HG03565 (cell line): ENCODE results near the gene GRID2IP.

Experiments used
- ATAC-seq: cut with Tn5 transposase; IDR thresholded peaks from one replicate; pipeline ENCODE4 v1.9.1; 2021; ENCODE audit warnings: mild to moderate bottlenecking, moderate library complexity; ENCODE audit not compliant: unreplicated experiment

GRID2IP gene

DNA sequence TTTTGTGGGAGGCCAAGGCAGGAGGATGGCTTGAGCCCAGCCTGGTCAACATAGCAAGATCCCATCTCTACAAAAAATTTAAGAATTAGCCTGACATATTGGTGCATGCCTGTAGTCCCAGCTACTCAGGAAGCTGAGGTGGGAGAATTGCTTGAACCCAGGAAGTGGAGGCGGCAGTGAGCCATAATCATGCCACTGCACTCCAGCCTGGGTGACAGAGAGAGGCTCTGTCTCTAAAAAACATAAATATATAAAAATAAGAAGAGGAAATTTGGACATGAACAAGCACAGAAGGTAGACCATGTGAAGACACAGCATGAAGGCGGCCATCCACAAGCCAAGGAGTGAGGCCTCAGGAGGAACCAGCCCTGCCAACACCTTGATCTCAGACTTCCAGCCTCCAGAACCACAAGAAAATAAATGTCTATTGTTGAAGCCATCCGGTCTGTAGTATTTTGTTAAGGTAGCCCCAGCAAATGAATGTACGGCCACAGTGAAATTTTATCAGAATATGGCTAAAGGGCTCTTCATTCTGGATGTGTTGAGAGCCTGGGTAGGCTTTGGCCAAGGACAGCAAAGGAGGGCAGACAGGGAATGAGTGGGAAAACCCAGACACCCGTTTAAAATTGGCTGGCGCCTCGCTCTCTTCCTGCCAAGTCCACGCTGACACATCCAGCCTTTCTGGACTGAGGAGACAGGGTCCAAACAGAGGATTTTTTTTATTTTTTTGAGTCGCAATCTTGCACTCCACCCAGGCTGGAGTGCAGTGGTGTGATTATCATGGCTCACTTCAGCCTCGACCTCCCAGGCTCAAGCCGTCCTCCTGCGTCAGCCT, 12.9 kb upstream of the GRID2IP start:
- ATAC-seq = no peak

DNA sequence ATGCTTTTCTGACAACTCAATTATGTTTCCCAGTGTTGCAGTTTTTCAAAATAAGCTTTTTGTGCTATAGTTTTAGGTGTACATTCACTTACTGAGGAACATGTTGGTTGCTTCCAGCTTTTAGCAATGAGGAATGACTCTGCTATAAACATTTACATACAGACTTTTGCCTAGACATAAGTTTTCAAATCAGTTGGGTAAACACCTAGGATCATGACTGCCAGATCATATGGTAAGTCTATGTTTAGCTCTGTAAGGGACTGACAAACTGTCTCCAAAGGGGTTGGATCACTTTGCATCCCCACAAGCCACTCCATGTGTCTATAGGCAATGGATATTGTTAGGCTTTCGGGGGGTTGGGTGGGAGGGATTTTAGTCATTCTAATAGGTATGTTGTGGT, 10.8 kb upstream of the GRID2IP start:
- no peak for ATAC-seq

DNA sequence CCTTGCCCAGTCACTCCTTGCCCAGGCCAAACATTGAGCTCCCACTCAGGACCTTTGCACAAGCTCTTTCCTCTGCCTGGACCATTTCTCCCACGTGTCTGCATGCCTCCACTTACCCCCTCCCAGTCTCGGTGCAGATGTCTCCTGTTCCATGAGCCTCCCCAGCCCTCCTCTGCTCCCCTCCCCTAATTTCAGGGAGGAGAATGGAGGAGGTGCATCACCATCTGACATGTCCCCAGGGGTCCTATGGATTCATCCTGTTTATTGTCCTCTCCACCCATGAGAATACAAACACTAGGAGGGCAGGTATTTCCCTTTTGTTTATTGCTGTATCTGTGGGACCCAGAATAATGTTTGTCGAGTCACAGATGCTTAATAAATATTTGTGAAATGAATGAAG, 8.6 kb upstream of the GRID2IP start:
- no peak for ATAC-seq

DNA sequence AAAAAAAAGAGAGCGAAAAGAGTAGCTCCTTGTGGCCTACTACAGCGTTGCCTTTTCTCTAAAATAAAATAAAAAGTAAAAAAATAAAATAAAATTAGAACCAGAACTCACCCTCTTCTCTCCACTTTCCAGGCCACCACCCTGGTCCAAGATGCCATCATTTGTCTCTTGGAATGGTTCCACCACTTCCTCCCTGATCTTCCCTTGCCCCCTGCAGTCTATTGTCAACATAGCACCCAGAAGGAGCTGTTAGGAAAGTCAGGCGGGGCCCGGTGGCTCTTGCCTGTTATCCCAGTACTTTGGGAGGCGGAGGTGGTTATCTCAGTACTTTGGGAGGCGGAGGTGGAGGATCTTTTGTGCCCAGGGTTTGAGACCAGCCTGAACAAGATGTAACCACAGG, 7.6 kb upstream of the GRID2IP start:
- ATAC-seq = no peak

DNA sequence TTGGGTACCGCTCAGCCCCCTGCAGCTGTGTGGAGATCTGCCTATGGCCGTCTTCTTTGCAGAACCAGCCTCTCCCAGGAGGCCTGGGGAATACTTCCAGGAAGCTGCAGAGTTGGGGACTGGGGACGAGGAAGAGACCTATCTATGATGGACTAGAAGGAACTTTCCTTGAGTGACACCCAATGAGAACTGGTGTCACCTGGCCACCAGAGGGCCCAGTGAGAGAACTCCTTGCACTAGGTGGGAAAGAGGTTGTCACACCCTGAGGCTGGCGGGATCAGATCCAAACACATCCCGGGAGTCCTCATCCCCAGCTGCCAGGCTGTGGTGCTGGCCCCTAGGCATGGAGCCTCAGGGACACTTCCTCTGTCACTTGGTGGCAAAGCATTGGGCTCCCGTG, 4.9 kb upstream of the GRID2IP start:
- no peak for ATAC-seq

DNA sequence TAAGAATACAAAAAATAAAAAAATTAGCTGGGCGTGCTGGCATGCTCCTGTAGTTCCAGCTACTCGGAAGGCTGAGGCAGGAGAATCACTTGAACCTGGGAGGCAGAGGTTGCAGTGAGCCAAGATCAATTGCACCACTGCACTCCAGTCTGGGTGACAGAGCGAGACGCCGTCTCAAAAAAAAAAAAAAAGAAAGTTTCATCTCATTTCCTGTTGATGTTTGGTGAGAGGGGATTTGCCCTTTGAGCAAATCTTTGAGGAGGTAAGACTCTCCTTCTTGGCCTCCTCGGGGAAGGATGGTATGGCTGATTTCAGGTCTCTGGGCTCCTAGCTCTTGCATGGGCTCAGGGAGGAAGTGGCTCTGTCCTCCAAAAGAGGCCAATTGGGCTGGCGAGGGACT, 3.6 kb upstream of the GRID2IP start:
- ATAC-seq = no peak

DNA sequence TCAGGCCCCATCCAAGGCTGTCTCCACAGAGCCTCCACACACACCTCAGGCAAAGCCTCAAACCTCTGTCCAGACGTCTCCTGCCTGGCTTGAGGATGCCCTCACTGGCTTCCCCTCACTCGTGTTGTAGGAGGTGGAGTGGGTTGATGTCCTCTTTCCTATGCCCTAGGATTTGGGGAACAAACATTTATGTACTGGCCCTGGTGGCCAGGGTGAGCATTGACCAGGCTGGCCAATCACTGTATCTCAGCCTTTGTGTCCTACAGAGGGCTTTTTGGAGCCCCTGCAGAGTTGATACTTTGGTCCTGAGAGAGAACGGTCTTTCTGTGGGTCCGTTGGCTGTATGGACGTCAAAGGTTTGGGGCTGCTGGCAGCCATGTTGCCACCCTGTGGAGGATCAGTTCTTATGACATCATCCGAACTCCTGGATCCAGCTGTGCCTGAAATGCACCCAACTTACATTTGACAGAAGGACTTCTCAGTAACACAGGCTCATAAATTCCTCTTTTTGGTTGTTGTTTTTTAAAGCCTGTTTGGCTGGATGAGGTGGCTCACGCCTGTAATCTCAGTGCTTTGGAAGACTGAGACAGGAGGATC, 2.3 kb upstream of the GRID2IP start:
- ATAC-seq = no peak

DNA sequence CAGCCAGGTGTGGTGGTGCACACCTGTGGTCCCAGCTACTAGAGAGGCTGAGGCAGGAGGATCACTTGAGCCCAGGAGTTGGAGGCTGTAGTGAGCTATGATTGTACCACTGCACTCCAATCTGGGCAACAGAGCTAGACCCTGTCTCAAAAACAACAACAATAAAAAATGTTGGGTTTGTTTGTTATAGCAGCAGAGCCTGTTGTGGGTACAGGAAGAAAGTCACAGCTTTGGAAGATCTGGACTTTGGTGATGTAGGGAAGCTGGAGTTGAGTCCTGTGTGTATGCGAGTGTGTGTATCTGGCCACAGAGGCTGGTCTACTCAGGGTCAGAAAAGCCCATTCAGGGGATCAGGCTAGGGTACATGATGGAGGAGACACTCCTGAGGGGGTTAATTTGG, 3.9 kb downstream of the GRID2IP start:
- no peak for ATAC-seq

DNA sequence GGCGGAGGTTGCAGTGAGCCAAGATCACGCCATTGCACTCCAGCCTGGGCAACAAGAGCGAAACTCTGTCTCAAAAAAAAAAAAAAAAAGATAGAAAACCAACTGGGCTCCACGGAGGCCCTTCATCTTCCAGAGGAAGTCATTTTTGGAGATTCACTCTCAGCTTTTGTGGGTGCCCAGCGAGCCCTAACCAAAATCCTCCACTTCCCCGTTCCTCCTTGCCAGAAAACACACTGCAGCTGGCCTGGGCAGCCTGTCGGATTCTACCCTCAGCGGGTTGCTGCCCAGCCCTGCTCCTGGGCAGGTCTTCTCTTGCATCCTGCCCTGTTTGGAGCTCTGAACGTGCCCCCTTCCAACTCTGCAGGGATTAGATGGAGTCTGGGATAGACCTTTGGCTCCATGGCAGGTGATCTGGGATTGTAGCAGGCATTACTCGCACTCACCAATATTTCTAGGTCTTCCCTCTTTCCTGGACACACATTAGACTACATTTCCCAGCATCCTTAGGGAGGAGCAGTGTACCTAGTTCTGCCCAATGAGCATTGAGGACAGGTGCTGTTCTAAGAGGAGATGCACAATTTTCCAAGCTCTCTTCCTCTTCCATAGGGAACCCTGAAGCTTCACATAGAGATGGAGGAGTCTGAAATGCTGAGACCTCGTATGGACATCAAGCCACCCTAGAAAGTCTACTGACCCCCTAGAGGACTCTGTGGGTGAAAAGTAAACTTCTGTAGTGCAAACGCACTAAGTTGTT, 4.6 kb downstream of the GRID2IP start:
- ATAC-seq = no peak

DNA sequence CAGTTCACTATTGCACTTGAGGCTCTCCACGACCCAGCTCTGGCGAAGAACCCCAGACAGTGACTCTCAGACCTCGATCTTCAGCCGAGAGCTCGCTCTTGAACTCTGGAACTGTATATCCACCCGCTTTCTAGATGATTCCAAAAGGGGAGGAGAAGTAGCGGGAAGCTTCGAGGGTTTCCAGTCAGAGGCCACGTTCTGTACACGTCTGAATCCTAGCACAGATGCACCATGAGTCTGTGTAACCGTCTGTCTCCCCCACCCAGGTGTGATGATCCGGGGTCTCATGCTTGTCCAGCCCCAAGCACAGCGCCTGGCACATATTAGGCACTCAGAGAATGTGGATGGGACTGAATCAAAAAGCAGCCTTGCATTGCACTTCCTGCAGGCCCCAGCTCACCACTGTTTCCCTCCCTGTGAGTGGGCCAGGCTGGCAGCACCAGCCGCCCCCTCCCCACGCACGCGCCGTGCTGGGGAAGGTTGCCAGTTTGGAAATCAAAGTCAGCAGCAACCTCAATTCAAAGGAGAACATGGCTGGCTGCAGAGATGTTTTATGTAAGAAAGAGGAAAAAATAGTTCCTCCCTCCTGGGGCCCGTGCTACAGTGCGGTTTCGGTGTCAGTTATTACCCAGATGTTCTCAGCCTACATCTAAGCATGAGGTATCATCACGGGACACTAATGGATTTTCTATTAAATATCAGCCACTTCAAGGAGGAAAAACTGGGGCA, 5.7 kb downstream of the GRID2IP start:
- ATAC-seq = no peak

DNA sequence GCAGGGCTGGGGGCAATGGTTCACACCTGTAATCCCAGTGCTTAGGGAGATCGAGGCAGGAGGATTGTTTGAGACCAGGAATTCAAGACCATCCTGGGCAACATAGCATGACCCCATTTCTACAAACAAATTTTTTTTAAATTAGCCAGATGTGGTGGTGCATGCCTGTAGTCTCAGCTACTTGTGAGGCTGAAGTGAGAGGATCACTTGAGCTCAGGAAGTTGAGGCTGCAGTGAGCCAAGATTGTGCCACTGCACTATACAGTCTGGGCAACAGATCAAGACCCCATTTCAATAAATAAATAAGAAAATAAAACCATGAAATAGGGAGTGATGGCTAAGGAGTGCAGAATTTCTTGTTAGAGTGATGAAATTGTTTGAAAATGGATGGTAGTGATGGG, 8.9 kb downstream of the GRID2IP start:
- ATAC-seq = no peak

DNA sequence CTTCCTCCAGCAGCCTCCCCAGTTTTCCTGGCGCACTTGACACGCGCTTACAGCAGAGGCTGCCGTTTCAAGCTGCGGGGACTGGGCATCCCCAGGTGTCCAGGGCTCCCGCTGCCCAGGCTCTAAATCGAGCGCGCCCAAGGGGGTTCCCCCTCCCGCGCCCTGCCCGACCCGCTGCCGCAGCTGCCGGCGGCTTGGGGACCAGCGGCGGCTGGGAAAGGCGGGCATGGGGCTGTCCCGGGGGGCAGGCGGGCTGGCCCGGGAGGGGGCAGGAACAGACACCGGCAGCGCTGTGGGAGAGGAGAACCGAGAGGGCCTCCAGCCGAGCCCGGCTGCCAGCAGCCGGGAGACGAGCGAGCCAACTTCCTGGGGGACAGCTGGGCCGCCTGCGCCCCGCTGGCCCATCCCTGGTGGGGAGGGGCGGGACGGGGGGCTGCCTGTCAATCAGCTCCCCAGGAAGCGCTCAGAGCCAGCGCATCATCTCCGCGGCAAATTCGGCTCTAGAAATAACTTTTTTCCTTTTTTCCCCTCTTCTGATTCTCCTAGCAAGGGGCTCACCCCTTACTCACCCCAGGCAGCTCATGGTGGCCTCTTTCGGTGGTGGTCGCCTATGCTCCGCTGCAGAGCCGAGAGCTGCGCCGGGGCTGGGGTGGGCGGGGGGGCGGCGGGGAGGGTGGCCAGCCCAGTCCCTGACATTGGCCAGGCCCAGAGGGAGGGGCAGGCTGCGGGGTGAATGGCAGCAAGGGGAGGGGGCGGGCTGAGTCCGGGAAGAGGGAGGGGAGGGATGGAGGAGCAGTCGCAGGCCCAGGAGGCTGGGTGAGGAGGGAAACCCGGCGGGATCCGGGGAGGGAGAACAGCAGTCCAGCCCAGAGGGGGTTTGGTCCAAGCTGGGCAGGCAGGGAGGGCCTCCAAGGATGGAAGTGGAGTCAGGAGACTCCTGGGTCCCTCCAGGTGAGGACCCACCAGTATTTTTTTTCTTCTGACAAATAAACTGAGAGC, 14.7 kb downstream of the GRID2IP start:
- ATAC-seq = no peak

DNA sequence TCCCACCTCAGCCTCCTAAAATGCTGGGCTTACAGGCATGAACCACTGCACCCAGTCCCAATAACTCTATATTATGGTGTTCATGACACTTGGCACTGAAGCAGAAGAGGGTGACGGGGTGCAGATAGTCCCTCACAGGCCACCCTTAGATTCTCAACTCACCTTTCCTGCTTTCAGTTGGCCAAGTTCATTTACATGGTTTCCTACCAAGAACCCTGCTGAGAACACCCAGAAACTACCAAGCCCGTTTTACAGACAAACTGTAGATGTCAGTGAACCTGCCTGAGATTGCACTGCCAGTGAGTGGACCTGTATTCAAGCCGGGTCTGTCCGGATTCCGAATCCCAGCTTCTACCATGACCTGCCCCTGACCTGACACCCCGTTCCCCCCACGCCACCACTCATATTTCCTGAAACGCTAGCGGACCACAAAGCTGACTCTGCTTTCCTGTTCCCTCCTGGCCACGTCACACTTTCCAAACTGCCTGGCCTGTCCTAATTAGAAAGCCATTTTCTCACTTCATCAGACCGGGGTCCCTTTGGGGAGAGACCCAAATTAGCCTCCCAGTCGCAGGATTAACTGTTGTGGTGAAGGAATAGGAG, 17.3 kb downstream of the GRID2IP start:
- ATAC-seq = no peak

DNA sequence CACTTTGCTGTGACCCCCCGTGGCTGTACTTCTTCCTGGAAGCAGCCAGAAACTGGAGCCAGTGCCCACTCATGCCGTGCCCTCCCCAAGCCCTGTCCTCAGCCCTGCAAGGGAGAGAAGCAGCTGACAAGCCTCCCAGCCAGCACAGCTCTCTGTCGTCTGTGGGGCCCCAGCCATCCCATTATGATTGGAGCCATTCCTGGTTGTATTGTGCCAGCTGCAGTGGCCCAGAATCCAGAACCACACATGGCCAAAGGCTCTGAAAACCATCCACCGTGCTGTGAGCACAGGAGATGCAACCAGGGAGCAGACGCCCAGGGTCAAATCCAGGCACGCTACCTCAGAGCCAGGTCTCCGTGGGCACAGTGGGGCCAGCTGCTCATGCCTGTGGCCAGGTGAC, 18.7 kb downstream of the GRID2IP start:
- no peak for ATAC-seq

DNA sequence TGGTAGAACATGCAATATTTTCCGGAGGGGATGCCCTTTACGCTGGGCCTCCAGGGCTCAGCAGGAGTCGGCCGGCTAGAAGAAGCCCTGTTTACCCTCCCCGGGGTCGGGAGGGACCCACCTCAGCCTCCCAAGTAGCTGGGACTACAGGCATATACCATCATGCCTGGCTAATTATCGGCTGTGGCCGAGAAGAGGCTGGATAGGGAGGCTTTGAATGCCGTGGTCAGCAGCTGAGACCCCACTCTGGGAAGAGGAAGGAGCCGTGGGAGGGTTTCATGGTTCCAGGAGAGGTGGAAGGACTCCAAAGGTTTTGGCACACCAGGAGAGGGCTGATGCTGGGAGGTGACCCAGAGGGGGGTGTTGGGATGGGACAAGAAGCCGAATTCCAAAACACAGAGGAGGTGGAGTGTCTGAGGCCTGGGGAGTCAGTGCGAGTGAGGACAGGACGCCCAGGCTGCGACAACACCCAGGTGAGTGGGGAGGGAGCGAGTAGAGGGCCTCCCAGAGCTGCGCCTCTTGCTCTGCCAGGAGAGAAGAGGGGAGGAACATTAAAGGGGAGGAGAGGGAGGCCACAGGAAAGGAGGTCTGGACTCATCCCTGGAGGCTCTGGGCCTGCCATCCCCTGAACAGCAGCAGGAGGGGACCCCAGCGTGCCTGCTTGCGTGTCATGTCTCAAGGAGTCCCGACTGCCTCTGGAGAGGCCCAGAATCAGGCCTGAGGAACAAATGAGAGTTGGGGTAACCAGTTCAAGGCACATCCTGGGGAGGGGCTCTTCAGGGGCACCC, 19.6 kb downstream of the GRID2IP start:
- no peak for ATAC-seq

DNA sequence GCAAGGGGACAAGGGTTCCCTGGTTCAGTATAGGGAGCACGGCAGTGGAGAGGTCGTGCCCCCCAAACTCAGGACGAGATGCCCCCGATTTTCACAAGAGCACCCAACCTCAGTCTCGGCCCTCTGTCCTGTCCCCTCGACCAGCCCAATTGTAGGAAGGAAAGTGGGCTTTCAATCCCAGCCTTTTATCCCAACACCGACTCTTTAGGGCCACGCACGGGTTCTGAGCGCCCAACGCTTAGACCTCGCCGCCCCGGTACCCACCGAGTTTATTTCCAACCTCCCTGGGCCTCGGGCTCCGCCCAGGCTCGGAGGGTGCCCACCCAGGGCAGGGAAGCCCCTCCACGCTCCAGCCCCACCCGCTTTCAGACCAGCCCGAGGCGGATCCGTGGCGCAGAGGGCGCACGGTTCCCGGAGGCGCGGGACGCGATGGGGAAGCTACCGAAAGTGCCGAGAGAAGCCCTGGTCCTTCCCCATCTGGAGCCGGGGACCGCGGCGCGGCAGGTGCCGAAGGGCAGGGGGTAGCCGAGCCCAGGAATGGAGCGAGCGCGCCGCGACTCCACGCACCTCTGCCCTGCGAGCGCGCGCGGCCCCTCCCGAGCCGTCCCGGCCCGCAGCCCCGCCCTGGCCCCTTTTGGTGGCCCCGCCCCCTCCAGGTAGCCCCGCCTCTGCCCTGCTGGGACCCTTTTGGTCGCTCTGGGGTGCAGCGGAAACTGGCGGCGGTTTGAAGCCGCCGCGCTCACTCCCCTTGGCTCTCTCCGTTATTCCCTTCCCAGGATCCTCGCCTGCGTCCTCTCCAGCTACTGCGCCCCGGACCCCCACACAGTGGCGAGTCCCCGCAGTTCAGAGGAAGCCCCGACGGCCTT, 20.4 kb downstream of the GRID2IP start:
- no peak for ATAC-seq

DNA sequence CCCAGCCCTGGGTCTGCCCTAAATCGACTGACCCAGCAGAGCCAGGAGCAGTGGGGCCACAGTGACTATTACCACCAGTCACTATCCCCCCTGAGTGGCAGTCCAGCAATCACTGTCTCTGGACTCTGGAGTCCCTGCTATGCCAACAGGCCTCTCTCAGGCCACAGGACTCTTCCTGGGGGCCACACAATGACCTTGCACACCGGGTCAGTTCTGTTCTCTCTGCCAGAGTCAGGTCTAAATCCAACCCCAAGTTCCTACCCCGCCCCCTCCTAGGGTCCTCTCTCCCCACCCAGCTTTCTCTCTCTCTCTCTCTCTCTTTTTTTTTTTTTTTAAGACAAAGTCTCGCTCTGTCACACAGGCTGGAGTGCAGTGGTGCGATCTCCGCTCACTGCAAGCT, 21.6 kb downstream of the GRID2IP start:
- ATAC-seq = no peak
